NCI-H345 (cell line): ENCODE results near the gene ZNF212.
"Not testable (repeated sequence)": the region's sequence is repeated elsewhere in the genome, so short reads cannot be mapped to it uniquely, and the experiment has no call there.

Source experiments
- DNase-seq: peaks from one replicate; lab custom pipeline; 2025; lab: John Stamatoyannopoulos, UW

Gene ZNF212

GRCh38 chr7:149253665-149254064, 14.2 kb downstream of the ZNF212 start:
- DNase-seq: no peak

GRCh38 chr7:149254181-149254858, 14.9 kb downstream of the ZNF212 start:
- no peak for DNase-seq

GRCh38 chr7:149255174-149255573, 15.7 kb downstream of the ZNF212 start:
- DNase-seq: no peak

- DNase-seq: no peak
Observed at GRCh38 chr7:149256568-149256967, 17.1 kb downstream of the ZNF212 start.

- DNase-seq: no peak
Observed at GRCh38 chr7:149257146-149257545, 17.7 kb downstream of the ZNF212 start.

DNA sequence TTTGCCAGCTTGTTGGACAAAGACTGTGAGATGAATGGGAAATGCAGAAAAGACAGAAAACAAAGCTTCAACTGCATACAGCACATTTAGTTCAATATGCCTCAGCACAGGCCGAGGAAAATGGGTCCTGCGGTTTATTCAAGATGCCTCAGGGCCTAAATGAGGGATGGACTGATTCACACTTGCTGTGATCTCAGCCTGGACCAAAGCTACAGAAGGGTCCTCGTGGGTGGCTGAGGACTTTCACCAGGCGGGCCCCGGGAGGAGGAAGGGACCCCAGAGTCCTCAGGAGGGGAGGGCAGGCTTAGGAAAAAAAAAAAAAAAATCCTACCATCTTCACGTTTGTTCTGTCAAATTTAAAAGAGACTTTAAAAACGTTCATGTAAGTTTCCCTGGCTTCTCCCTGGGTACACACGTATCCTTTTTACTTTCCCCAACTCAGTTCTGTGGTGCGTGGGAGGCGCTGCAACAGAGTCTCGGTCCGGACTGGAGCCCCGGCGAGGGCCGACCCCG, 21.9 kb downstream of the ZNF212 start:
- DNase-seq: no peak

DNA sequence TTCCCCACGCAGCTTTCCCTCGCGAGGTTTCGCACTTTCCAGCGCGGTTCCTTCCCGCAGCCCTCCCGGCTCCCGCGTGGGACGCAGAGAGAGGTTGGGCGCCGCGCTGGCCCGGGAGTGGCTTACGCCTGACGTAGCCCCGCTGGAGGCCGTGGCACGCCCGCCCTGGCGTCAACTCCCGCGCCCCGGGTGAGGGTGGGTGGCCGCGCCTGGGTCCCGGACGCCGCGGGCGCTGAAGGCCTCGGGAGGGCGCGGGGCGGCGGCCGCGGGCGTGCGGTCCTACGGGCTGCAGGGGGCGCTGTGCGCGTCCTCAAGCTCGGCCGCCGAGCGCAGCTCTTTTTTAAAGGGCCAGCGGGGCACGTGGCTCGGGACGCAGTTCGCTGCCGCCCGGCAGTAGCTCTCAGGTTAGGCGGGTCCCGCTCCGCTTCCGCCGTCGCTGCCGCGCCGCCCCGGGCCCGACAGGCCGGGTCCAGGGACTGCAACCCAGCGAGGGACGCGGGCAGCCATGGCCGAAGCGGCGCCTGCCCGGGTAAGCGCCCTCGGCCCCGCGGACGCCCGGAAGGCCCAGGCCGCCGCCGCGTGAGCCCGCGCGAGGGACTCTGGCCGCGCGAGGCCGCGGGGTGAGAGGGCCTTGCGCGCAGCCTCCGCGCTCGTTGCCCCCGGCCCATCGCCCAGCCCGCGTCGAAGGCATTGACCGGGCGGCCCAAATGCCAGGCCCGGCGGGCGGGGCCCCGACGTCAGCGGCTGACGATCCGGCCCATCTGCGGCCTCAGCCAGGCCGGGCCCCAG, 22.6 kb downstream of the ZNF212 start, which contains the start of gene ZNF783:
TSS of gene ZNF783 (plus strand) at position 368 of the 789 bp plus-strand sequence. CDS start at position 506, 138 bp downstream.
- peak; percentile 84 for DNase-seq

GRCh38 chr7:149266451-149266850, 27.0 kb downstream of the ZNF212 start:
- no peak for DNase-seq

DNA sequence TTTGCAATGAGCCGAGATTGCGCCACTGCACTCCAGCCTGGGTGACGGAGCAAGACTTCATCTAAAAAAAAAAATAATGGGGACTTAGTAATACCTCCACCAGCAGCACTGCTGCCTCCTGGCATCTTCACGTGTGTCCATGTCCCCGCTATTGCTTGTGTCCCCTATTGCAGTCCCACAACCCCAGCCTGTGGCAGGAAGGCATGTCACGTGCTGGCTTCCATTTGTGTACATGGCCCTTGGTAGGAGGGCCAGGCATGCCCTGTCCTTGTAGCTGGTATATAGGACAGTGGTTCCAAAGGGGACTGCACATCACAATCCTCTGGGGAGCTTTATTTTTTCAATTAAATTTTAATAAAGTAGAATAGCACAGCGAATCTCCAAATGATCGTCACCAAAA, 28.3 kb downstream of the ZNF212 start:
- DNase-seq: no peak

GRCh38 chr7:149274424-149274823, 35.0 kb downstream of the ZNF212 start:
- not testable (repeated sequence) for DNase-seq

DNA sequence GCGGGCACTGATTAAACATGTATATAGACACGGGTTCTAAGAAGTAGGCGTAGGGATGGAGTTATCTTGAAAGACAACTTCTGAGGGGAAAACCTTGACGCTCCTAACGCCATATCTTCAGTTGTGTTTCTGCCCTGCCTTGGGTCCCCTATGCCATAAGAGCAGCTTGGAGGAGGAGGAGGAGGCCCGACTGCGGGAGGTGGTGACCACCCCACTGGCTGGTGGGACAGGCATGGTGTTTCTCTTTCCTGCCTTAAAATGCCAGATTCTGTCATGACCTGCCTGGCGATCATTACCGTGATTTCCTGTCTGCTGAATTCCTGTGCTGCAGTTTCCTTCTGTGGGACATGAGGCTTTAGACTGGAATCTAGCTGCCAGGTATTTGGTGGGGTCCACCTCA, 38.4 kb downstream of the ZNF212 start:
- no peak for DNase-seq

DNA sequence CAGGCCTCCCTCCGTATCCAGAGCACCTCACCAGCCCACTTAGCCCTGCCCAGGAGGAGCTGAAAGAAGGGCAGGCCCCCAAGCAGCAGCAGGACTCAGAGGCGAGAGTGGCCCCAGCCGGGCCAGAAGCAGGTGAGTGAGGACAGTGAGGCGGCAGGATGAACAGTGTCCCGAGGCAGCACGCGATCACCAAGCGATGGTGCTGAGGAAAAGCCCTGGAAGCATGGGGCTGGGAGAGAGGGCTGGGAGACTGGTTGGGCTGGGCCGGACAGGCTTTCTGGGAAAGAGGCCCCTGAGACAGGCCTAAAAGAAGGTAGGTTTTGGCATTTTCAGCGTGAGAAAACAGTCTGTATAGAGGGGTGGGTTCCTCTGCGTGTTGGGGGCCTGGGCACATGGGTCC, 38.9 kb downstream of the ZNF212 start:
- no peak for DNase-seq

- no peak for DNase-seq
Observed at GRCh38 chr7:149279111-149279743, 39.8 kb downstream of the ZNF212 start.

DNA sequence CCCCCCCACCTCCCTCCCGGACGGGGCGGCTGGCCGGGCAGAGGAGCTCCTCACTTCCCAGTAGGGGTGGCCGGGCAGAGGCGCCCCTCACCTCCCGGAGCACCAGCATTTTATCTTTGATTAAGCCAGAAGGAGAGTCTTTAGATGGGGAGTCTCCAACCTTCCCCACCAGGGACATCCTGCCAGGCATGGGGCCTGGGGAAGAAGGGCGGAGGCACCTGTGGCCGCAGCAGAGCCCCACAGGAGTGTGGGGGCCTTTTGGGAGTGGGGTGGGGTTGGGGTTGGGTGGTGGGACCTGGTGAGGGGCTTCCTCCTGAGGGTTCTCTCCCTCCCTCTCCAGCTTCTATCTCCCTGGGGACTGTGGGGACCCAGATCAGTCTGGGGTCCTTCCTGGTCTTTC, 40.7 kb downstream of the ZNF212 start:
- no peak for DNase-seq

DNA sequence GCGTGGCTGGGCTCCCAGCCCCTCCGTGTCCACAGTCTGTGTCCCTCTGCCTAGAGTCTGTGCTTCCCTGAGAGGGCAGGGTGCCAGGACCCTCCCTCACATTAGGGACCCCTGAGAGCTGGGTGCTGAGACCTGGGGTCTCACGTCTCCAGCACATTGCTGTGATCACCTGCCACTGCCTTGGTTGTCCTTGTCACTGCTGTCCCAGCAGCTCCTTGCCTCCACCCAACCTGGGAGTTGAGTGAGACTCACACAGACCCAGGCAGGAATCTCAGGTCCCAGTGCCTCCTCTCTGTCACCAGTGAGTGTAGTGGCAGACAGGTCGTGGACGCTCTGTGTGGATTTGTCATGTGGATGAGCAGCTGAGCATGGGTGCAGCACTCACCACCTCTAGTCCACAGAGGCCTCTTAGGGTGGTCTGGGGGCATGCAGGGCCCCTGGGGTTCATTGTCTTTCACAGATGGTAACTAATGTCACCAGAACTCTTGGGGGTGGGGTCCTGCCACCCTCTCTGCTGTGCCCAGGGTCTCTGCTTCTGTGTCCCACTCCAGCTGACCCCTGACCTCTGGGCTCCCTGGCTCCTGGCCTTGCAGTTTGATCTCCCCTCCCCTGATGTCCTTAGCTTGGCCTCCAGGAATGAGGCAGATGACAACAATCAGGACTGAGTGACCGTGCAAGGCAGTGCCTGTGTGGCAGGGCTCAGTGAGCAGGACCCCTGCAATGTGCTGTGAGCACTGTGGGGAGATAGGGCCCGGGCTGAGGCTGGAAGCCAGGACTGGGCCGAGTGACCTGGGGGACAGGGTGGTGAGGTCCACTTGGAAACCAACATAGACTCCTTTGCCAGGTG, 41.4 kb downstream of the ZNF212 start:
- no peak for DNase-seq

DNA sequence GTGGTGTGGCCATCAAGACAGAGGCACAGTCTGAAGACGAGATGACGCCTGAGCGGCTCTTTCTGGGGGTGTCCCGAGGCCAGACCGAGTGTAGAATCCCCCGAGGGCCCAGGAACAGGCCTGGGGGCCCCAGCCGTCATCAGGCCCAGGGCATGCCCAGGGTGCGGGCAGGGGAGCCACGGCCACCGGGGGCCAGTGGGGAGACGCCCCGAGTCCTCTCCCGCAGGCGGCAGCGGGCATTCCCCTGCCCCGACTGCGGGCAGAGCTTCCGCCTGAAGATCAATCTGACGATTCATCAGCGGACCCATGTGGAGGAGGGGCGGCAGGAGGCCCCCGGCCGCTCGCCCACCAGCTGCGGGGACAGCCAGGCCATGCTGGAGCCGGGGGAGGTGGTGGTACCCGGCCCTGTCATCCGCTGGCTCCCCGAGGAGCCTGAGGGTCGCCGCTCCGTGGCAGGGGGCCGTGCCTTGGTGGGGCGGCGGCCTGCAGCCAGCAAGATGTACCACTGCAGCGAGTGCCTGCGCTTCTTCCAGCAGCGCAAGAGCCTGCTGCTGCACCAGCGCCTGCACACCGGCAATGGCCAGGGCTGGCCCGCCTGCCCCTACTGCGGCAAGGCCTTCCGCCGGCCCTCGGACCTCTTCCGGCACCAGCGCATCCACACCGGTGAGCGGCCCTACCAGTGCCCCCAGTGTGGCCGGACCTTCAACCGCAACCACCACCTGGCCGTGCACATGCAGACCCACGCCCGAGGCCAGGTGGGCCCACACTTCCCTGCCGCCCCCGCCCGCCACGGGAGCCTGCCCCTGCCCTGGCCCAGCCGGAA, 42.3 kb downstream of the ZNF212 start:
- DNase-seq: no peak

DNA sequence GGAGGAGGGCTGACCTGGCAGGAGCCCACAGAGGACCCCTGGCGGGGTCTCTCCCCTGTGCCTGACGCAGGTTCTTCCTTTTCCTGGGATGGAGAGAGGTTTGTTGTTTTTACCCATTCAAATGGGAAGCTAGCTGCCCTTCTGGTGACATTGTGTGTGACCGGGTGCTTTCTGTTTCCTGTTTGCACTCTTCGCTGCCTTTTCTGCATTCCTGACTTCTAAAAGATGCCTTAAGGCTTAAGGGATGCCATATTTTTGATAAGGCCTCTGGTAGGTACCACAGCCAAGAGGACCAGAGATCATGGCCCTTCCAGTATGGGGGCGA, 42.8 kb downstream of the ZNF212 start:
- DNase-seq: no peak

DNA sequence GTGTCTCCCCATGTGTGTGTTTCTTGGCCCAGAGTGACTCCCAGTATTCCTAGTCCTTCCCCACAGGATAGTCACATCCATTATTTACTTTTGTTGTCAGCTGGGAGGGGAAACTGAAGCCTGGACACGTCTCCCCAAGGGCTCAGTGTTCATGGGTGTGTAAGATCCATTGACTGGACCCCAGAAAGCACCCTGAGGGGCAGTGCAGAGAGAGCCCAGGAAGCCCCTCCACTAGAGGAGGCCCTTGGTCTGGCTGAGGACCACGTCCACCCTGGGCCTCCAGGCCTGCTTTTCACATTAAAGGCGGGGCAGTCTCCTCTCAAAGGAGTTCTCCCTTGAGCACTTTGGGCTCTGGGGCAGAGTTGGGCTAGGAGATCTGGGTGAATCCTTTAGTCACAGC, 43.9 kb downstream of the ZNF212 start:
- no peak for DNase-seq

DNA sequence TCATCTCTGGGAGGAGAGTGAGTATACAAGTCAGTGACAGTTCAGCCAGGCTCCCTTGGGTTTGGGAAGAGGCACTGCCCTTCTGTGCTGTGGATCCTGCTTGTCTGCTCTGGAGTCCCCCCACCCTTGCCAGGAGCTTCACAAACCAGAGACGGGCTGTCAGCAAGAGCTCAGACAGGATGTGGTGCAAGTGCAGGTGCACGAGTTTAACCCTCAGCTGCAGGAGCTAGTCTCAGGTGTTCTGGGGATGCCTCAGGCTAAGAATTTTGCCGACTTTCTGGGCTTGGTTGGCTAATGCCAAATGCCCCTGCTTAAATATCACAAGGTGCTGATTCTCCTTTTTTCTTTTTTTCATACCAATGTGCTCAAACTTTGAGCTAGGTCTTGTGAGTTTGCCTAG, 44.9 kb downstream of the ZNF212 start:
- DNase-seq: peak; percentile 48

GRCh38 chr7:149284850-149285585, 45.6 kb downstream of the ZNF212 start:
- peak; percentile 99 for DNase-seq
